K562 (cell line): ENCODE measurements around the gene FNBP1. TPM values are rescaled to one million over a fixed set of nuclear protein-coding genes. Genes with fewer than 3 reads are reported as not detected.

Experiments used
- GABPA ChIP-seq: fragments of 200-800 bp; sonication (Bioruptor generic); conservative IDR thresholded peaks from 2 replicates; pipeline ENCODE4 v1.6.1; 2016; ENCODE audit warnings: low read depth, missing genetic modification characterization, missing compliant biosample characterization
- SMAD2 ChIP-seq: fragments of 150-350 bp; IDR thresholded peaks from 2 replicates; pipeline ENCODE4 v1.6.1; 2014; ENCODE audit warnings: low read depth, mild to moderate bottlenecking, low read length
- SNIP1 ChIP-seq: fragments of 450-650 bp; IDR thresholded peaks from 2 replicates; pipeline ENCODE4 v1.7.1; 2017; ENCODE audit warnings: low read depth, mild to moderate bottlenecking
- U2AF1 ChIP-seq: fragments of 200-400 bp; formaldehyde crosslinking; optimal IDR thresholded peaks from 2 replicates; pipeline ENCODE3; 2017; ENCODE audit warnings: mild to moderate bottlenecking, low read depth, low read length, moderate library complexity
- polyA plus RNA-seq, 8 experiments: library from polyadenylated mRNA; depleted of rRNA in 4 of 8; stranded (reverse) in 5 of 8; unstranded in 3 of 8; fragments of >200 nt; fragmentation: Nextera tagmentation in 2 of 8; fragmentation: Illumina TruSeq in 1 of 8; extraction: Ambion mirVana in 2 of 8; extraction: Trizol in 1 of 8; gene quantifications; 2 replicates each; pipeline versions ENCODE4 v1.2.1 to v1.2.3, GENCODE V29; 2011 to 2014; ENCODE audit warnings: inconsistent platforms in 1 of 8, missing spikeins in 1 of 8
- total RNA-seq, 7 experiments: library from RNA; depleted of rRNA in 6 of 7; stranded (reverse); fragments of >200 nt in 6 of 7; fragmentation: Illumina TruSeq in 2 of 7; extraction: Trizol in 2 of 7; gene quantifications; 2 replicates each; pipeline versions ENCODE4 v1.2.1 to v1.2.3, GENCODE V29; 2011 to 2021; ENCODE audit warnings: low replicate concordance in 1 of 7
- TF ChIP-seq, protein P1 (sequence below): fragments of 450-650 bp; IDR thresholded peaks from 2 replicates; pipeline ENCODE4 v1.6.1; 2016; ENCODE audit warnings: mild to moderate bottlenecking, moderate library complexity
- TF ChIP-seq, protein P2 (sequence below), 2 experiments: fragments of 450-650 bp in 1 of 2; sonication (generic) in 1 of 2; formaldehyde crosslinking in 1 of 2; IDR thresholded peaks; 2 replicates each; pipeline versions ENCODE4 v1.7.1 to v1.9.0; 2016 to 2022; ENCODE audit warnings: inconsistent platforms in 1 of 2, mild to moderate bottlenecking in 1 of 2, missing genetic modification reagents in 1 of 2

FNBP1 gene
- total and polyA plus RNA-seq, 9 of the 15 experiments (the other 6 are each of a cell fraction or from before 2014, with no cell fraction given): 1.8 to 14.9 (median 7.6) TPM

DNA sequence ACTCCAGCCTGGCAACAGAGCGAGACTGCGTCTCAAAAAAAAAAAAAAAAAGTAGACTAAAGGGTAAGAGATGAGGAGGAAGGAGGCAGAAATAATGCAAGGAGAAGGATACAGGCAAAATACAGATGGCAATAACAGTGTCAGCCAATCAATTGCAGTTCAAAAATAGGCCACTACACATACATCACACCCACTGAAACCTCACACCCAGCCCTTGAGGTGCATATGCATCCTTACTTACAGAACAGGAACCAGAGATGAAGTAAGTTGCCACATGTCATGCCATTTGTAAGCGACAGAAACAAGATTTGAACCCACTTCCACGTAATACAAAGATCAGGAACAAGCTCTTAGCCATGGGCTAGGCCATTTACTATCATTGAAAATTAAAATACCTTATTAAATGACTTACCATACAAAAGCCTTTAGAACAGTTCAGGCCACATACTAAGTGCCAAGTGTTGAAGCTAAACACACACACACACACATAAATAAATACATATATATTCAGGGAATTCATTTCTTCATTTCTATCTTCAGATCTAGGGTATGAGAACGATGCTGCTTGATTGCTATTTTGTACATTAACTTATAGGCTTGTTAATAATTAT lies 98.4 kb downstream of the FNBP1 start (continued):
- TF ChIP-seq, protein P1, sequence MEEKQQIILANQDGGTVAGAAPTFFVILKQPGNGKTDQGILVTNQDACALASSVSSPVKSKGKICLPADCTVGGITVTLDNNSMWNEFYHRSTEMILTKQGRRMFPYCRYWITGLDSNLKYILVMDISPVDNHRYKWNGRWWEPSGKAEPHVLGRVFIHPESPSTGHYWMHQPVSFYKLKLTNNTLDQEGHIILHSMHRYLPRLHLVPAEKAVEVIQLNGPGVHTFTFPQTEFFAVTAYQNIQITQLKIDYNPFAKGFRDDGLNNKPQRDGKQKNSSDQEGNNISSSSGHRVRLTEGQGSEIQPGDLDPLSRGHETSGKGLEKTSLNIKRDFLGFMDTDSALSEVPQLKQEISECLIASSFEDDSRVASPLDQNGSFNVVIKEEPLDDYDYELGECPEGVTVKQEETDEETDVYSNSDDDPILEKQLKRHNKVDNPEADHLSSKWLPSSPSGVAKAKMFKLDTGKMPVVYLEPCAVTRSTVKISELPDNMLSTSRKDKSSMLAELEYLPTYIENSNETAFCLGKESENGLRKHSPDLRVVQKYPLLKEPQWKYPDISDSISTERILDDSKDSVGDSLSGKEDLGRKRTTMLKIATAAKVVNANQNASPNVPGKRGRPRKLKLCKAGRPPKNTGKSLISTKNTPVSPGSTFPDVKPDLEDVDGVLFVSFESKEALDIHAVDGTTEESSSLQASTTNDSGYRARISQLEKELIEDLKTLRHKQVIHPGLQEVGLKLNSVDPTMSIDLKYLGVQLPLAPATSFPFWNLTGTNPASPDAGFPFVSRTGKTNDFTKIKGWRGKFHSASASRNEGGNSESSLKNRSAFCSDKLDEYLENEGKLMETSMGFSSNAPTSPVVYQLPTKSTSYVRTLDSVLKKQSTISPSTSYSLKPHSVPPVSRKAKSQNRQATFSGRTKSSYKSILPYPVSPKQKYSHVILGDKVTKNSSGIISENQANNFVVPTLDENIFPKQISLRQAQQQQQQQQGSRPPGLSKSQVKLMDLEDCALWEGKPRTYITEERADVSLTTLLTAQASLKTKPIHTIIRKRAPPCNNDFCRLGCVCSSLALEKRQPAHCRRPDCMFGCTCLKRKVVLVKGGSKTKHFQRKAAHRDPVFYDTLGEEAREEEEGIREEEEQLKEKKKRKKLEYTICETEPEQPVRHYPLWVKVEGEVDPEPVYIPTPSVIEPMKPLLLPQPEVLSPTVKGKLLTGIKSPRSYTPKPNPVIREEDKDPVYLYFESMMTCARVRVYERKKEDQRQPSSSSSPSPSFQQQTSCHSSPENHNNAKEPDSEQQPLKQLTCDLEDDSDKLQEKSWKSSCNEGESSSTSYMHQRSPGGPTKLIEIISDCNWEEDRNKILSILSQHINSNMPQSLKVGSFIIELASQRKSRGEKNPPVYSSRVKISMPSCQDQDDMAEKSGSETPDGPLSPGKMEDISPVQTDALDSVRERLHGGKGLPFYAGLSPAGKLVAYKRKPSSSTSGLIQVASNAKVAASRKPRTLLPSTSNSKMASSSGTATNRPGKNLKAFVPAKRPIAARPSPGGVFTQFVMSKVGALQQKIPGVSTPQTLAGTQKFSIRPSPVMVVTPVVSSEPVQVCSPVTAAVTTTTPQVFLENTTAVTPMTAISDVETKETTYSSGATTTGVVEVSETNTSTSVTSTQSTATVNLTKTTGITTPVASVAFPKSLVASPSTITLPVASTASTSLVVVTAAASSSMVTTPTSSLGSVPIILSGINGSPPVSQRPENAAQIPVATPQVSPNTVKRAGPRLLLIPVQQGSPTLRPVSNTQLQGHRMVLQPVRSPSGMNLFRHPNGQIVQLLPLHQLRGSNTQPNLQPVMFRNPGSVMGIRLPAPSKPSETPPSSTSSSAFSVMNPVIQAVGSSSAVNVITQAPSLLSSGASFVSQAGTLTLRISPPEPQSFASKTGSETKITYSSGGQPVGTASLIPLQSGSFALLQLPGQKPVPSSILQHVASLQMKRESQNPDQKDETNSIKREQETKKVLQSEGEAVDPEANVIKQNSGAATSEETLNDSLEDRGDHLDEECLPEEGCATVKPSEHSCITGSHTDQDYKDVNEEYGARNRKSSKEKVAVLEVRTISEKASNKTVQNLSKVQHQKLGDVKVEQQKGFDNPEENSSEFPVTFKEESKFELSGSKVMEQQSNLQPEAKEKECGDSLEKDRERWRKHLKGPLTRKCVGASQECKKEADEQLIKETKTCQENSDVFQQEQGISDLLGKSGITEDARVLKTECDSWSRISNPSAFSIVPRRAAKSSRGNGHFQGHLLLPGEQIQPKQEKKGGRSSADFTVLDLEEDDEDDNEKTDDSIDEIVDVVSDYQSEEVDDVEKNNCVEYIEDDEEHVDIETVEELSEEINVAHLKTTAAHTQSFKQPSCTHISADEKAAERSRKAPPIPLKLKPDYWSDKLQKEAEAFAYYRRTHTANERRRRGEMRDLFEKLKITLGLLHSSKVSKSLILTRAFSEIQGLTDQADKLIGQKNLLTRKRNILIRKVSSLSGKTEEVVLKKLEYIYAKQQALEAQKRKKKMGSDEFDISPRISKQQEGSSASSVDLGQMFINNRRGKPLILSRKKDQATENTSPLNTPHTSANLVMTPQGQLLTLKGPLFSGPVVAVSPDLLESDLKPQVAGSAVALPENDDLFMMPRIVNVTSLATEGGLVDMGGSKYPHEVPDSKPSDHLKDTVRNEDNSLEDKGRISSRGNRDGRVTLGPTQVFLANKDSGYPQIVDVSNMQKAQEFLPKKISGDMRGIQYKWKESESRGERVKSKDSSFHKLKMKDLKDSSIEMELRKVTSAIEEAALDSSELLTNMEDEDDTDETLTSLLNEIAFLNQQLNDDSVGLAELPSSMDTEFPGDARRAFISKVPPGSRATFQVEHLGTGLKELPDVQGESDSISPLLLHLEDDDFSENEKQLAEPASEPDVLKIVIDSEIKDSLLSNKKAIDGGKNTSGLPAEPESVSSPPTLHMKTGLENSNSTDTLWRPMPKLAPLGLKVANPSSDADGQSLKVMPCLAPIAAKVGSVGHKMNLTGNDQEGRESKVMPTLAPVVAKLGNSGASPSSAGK: no peak
- TF ChIP-seq U2AF1 (no peak), SMAD2 (no peak), GABPA (tag) (no peak), SNIP1 (no peak)
- TF ChIP-seq, protein P2, sequence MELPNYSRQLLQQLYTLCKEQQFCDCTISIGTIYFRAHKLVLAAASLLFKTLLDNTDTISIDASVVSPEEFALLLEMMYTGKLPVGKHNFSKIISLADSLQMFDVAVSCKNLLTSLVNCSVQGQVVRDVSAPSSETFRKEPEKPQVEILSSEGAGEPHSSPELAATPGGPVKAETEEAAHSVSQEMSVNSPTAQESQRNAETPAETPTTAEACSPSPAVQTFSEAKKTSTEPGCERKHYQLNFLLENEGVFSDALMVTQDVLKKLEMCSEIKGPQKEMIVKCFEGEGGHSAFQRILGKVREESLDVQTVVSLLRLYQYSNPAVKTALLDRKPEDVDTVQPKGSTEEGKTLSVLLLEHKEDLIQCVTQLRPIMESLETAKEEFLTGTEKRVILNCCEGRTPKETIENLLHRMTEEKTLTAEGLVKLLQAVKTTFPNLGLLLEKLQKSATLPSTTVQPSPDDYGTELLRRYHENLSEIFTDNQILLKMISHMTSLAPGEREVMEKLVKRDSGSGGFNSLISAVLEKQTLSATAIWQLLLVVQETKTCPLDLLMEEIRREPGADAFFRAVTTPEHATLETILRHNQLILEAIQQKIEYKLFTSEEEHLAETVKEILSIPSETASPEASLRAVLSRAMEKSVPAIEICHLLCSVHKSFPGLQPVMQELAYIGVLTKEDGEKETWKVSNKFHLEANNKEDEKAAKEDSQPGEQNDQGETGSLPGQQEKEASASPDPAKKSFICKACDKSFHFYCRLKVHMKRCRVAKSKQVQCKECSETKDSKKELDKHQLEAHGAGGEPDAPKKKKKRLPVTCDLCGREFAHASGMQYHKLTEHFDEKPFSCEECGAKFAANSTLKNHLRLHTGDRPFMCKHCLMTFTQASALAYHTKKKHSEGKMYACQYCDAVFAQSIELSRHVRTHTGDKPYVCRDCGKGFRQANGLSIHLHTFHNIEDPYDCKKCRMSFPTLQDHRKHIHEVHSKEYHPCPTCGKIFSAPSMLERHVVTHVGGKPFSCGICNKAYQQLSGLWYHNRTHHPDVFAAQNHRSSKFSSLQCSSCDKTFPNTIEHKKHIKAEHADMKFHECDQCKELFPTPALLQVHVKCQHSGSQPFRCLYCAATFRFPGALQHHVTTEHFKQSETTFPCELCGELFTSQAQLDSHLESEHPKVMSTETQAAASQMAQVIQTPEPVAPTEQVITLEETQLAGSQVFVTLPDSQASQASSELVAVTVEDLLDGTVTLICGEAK (IDR thresholded peaks at IDR 0.05): no peak
- TF ChIP-seq, protein P2 (CRISPR knock-in tag; IDR thresholded peaks at IDR 0.05): no peak
